ENCODE data around the gene WDR77.

WDR77 gene

GRCh38 chr1:111424281-111424680, 24.8 kb downstream of the WDR77 start:
- DNase-seq: no peak

DNA sequence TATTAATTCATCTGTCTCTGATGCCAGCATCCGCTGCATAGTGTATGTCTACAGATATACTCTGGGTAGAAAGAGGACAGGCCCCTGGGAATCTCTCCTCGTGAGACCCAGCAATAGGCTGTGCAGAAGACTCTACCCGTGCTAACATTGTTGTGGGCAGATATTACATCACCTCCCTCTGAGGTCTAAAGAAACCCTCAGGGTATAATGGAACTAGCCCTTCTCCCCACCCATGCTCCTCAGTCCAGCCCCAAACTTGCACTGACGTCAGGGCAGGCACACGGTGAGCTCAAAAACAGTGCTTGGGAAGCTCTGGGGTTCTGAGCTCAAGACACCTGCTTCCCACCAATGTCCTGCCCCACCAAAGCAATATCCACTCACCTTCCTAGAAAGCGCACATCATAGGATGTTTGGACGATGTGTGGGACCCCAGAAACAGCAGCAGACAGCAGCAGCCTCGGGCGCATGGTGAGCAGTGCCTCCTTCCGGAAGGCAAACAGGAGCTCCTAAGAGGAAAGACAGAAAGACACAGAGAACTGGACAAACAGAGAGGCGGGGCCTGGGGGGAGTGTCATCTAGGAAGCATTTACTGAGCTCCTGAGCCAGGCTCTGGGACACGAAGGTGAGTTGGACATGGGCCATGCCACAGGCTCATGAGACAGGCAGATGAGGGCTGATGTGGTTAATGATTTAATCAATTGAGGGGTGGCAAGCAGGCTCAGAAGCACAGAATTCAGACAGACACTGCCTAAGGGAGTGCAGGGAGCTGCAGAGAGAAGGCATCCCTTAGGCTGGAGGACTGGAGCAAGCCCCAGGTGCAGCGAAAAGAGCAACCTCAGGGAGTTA, 26.3 kb downstream of the WDR77 start:
- DNase-seq: no peak

DNA sequence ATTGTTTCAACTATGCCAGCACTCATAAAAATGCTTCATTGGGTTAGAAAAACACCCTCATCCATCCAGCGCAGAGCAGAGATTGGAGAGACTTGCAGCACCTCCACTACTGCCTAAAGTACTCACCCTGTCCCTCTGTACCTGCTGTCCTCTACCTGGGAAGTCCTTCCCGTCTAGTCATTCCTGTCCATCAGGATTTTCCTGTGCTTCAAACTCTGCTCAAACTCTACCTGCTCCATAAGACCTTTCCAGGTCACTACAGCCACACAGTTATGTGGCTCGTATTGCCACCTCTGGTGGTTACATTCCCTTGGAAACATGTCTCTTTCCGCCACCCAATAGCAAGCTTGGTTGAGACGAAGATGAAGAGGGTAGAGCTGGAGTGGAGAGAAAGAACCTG, 28.7 kb downstream of the WDR77 start:
- no peak for DNase-seq

DNA sequence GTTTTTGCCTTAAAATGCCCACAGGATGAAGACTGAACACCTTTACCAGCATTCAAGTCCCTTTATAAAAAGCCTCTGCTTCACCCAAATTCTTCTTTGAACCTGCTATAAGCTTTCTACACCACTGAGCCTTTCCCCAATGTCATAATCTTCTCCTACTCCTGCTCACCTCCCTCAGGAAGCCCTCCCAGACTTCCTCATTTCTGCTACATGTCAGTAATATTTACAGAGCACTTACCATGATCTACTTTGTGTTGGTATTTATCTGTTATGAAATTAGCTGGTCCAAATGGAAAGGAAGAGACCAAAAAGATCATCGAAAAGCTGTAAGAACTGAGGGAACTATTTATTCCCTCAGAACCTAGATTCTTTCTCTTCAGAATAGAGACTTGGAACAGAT, 30.0 kb downstream of the WDR77 start:
- DNase-seq: no peak

GRCh38 chr1:111417755-111418154, 31.3 kb downstream of the WDR77 start:
- DNase-seq: no peak

GRCh38 chr1:111415461-111415860, 33.6 kb downstream of the WDR77 start:
- DNase-seq: no peak

- DNase-seq: no peak
These were observed 34.3 kb downstream of the WDR77 start for GRCh38 chr1:111414756-111415155.

DNA sequence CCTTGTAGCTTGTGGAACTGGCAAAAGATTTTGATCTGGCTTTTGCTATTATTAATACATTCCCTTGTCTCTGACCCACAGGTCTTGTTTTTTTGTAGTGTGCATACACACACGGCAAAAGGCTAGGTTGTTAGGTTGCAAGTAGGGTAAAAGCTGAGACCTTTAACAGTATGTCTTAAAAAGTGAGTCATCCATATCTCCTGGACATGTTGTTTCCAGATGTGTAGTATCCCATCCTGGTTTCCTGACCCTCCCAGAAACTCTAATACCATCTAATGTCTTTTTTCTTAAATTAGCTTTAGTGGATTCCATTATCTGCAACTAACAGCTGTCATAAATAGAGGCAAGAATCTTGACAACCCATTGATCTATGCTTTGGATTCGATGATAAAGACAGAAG, 36.2 kb downstream of the WDR77 start:
- no peak for DNase-seq

GRCh38 chr1:111407301-111407700, 41.8 kb downstream of the WDR77 start:
- no peak for DNase-seq

GRCh38 chr1:111406321-111406768, 42.7 kb downstream of the WDR77 start:
- peak; percentile 38 to 43 for DNase-seq

- no peak for DNase-seq
These were observed 44.5 kb downstream of the WDR77 start for GRCh38 chr1:111404588-111404987.

GRCh38 chr1:111402083-111402482, 47.0 kb downstream of the WDR77 start:
- DNase-seq: no peak

GRCh38 chr1:111399792-111400610, 49.1 kb downstream of the WDR77 start:
- DNase-seq: peak; percentile 31 to 56

GRCh38 chr1:111392460-111392945, 56.6 kb downstream of the WDR77 start:
- DNase-seq: no peak

DNA sequence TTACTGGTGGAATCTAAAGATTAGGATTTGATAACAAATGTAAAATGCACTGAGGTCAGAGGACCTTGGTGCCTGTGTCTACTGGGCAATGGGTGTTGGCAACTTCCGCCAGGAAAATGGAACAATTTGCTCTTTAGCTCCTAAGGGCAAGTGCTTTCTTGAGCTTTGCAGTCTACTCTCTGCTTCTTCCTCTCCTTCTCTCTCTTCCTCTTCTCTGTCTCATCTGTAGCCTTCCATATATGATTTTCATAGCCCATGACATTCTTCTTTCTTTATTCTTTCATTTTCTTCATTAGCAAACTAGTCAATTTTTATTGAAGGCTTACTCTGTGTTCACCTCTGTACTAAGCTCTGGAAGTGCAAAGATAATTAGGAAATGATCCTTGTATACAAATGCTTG, 57.0 kb downstream of the WDR77 start:
- DNase-seq: no peak

Data from activated CD4-positive, alpha-beta T cell treated with anti-CD3 and anti-CD28 coated beads for 4 hours (primary cell).